ENCODE data around the gene PPP2R1B. TPM values are rescaled to one million over a fixed set of nuclear protein-coding genes. Genes with fewer than 3 reads are reported as not detected.

The PPP2R1B gene
- total and polyA plus RNA-seq, 7 experiments from 2014 or later: 15.1 to 49.2 (median 33.1) TPM

DNA sequence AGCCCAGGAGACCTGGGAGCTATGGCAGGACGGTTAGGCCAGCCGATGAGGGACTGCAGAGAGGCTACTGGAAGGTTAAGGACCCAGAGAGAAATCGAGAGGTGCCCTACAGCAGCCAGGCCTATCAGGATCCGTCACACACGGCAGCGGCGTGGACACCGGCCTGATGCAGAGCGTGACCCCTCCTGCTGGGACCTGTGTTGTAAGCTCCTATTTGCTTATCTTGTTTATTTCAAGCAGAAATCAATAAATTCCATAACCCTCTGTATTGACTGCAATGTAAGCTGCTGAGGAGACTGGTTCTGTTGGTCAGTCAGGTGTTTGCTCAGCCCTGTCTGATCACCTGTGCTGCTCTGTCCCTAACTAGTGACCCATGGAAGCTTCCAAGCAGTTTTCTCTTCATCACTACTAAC, 39.9 kb downstream of the PPP2R1B start:
- DNase-seq (no peak), ATAC-seq (no peak)
- ChIA-PET CTCF (no interaction called here), POLR2A (no interaction called here)
- Mint-ChIP-seq H3K27ac (no peak overlapping the region), H3K4me1 (no peaks in the 10 kb centered on the region), H3K36me3 (peaks cover 0 to 36% (median 0%) of the 10 kb centered on the region in 5 donors), H3K27me3 (no peaks in the 10 kb centered on the region), H3K4me3 (no peak overlapping the region), H3K9me3 (no peaks in the 10 kb centered on the region)
- Histone ChIP-seq H3K27me3 (ENCODE audit: control insufficient read depth in 2 of 2, insufficient read depth in 2 of 2, low read length in 2 of 2) (no peaks in the 10 kb centered on the region), H3K4me1 (ENCODE audit: control insufficient read depth in 2 of 2, insufficient read depth in 2 of 2, low read length in 2 of 2) (no peaks in the 10 kb centered on the region), H3K36me3 (ENCODE audit: control insufficient read depth in 2 of 3, insufficient read depth in 3 of 3, low read length in 3 of 3) (peaks cover 0 to 50% (median 0%) of the 10 kb centered on the region in 3 experiments), H3K4me3 (ENCODE audit: low read length) (no peak overlapping the region), H3K27ac (ENCODE audit: low read depth, low read length) (no peak overlapping the region), H3K9me3 (ENCODE audit: control insufficient read depth in 2 of 3, low read length in 3 of 3) (no peaks in the 10 kb centered on the region)
- intact Hi-C loops (cut with micrococcal nuclease): no loop called here

DNA sequence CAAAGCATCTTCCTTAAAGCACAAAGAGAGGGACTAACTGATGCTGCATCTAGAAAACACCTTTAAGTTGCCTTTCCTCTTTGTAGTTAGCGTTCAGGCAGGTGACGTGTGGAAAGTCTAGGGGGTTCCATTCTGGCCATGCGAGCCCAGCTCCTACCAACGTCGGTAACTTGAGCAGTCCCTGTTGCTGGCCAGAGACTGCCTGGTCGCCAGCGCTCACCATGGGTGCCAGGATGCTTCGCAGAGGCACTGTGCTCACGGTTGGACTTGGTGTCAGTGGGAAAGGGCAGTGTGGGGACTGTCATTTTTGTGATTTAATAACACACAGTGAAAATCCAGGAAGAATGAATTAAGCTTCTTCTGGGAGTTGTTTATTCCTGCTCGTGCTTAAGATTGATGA, 40.6 kb downstream of the PPP2R1B start:
- H3K9me3 ChIP-seq (ENCODE audit: control insufficient read depth in 2 of 3, low read length in 3 of 3): no peaks in the 10 kb centered on the region
- H3K4me1 ChIP-seq (ENCODE audit: control insufficient read depth in 2 of 2, insufficient read depth in 2 of 2, low read length in 2 of 2): no peaks in the 10 kb centered on the region
- no peak for ATAC-seq
- intact Hi-C loops (cut with micrococcal nuclease): no loop called here
- no peak overlapping the region for H3K4me3 Mint-ChIP-seq
- DNase-seq: no peak
- ChIA-PET CTCF (no interaction called here), POLR2A (no interaction called here)
- peaks cover 0 to 57% (median 0%) of the 10 kb centered on the region in 3 experiments for H3K36me3 ChIP-seq (ENCODE audit: control insufficient read depth in 2 of 3, insufficient read depth in 3 of 3, low read length in 3 of 3)
- H3K27ac Mint-ChIP-seq: no peak overlapping the region
- no peak overlapping the region for H3K4me3 ChIP-seq (ENCODE audit: low read length)
- H3K36me3 Mint-ChIP-seq: peaks cover 0 to 40% (median 0%) of the 10 kb centered on the region in 5 donors
- no peaks in the 10 kb centered on the region for H3K4me1 Mint-ChIP-seq
- H3K27me3 ChIP-seq (ENCODE audit: control insufficient read depth in 2 of 2, insufficient read depth in 2 of 2, low read length in 2 of 2): no peaks in the 10 kb centered on the region
- H3K9me3 Mint-ChIP-seq: no peaks in the 10 kb centered on the region
- H3K27me3 Mint-ChIP-seq: no peaks in the 10 kb centered on the region
- no peak overlapping the region for H3K27ac ChIP-seq (ENCODE audit: low read depth, low read length)

DNA sequence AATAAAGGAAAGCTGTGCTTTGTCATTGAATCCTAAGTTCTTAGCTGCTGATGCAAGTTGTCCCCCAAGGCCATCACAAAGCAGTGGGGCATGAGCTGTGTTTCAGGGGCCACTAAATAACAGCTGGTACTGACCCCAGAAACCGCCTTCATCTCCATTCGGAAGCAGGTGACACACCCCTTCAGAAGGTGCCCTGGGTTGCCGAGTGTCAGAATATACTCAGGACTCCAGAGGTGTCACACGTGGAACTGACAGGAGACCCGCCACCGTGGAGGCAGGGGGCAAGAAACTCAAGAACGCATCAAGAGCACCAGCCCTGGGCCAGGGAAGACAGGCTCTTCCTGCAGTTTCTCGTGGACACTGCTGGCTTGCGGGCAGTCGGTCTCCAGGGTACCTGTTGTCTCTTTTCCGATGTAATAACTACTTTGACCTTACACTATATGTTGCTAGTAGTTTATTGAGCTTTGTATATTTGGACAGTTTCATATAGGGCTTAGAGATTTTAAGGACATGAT, 41.5 kb downstream of the PPP2R1B start:
- Histone ChIP-seq H3K27me3 (ENCODE audit: control insufficient read depth in 2 of 2, insufficient read depth in 2 of 2, low read length in 2 of 2) (no peaks in the 10 kb centered on the region), H3K27ac (ENCODE audit: low read depth, low read length) (no peak overlapping the region), H3K9me3 (ENCODE audit: control insufficient read depth in 2 of 3, low read length in 3 of 3) (no peaks in the 10 kb centered on the region), H3K36me3 (ENCODE audit: control insufficient read depth in 2 of 3, insufficient read depth in 3 of 3, low read length in 3 of 3) (peaks cover 0 to 67% (median 0%) of the 10 kb centered on the region in 3 experiments), H3K4me3 (ENCODE audit: low read length) (no peak overlapping the region), H3K4me1 (ENCODE audit: control insufficient read depth in 2 of 2, insufficient read depth in 2 of 2, low read length in 2 of 2) (no peaks in the 10 kb centered on the region)
- Mint-ChIP-seq H3K4me3 (no peak overlapping the region), H3K27ac (no peak overlapping the region), H3K4me1 (no peaks in the 10 kb centered on the region), H3K9me3 (no peaks in the 10 kb centered on the region), H3K27me3 (no peaks in the 10 kb centered on the region), H3K36me3 (peaks cover 0 to 49% (median 2%) of the 10 kb centered on the region in 5 donors)
- no peak for ATAC-seq
- no peak for DNase-seq
- CTCF ChIA-PET: interaction anchor here (0.5 kb wide), 1 partner anchor 83 kb away, joined by 3 read pairs; no protein-coding TSS in a partner anchor
- intact Hi-C loops (cut with micrococcal nuclease): no loop called here
- POLR2A ChIA-PET: no interaction called here

DNA sequence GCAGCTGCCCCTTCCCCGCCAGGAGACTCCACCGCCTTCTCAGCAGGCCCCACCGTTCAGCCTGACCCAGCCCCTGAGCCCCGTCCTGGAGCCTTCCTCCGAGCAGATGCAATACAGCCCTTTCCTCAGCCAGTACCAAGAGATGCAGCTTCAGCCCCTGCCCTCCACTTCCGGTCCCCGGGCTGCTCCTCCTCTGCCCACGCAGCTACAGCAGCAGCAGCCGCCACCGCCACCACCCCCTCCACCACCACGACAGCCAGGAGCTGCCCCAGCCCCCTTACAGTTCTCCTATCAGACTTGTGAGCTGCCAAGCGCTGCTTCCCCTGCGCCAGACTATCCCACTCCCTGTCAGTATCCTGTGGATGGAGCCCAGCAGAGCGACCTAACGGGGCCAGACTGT, 42.6 kb downstream of the PPP2R1B start:
- Histone ChIP-seq H3K9me3 (ENCODE audit: control insufficient read depth in 2 of 3, low read length in 3 of 3) (no peaks in the 10 kb centered on the region), H3K4me3 (ENCODE audit: low read length) (no peak overlapping the region), H3K36me3 (ENCODE audit: control insufficient read depth in 2 of 3, insufficient read depth in 3 of 3, low read length in 3 of 3) (peaks cover 0 to 66% (median 0%) of the 10 kb centered on the region in 3 experiments), H3K27me3 (ENCODE audit: control insufficient read depth in 2 of 2, insufficient read depth in 2 of 2, low read length in 2 of 2) (no peaks in the 10 kb centered on the region), H3K4me1 (ENCODE audit: control insufficient read depth in 2 of 2, insufficient read depth in 2 of 2, low read length in 2 of 2) (no peaks in the 10 kb centered on the region), H3K27ac (ENCODE audit: low read depth, low read length) (no peak overlapping the region)
- DNase-seq (no peak), ATAC-seq (no peak)
- Mint-ChIP-seq H3K36me3 (peaks cover 0 to 60% (median 11%) of the 10 kb centered on the region in 5 donors), H3K27ac (no peak overlapping the region), H3K4me3 (no peak overlapping the region), H3K27me3 (no peaks in the 10 kb centered on the region), H3K9me3 (no peaks in the 10 kb centered on the region), H3K4me1 (no peaks in the 10 kb centered on the region)
- ChIA-PET CTCF (no interaction called here), POLR2A (no interaction called here)
- intact Hi-C loops (cut with micrococcal nuclease): loop anchor here in 1 of 2 donors (2.0 kb wide), 1 partner anchor 17 kb away; no protein-coding TSS in a partner anchor

DNA sequence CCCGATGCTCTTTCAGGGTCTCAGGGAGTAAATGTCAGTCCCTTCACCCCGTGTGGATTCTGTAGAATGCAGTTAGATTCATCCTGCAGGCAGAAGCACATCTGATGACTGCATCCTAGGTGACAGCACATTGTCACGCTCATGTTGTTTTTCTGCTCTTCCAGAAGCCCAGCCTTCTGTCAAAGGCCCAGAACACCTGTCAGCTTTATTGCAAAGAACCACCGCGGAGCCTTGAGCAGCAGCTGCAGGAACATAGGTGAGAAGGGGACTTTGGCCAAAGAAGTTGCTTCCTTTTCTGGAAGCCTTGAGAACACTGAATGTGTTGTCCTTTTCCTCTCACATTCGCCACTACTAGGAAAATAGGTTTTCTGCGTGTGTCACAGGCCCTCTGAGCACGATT, 43.7 kb downstream of the PPP2R1B start:
- peaks cover 3 to 67% (median 11%) of the 10 kb centered on the region in 5 donors for H3K36me3 Mint-ChIP-seq
- no peaks in the 10 kb centered on the region for H3K4me1 ChIP-seq (ENCODE audit: control insufficient read depth in 2 of 2, insufficient read depth in 2 of 2, low read length in 2 of 2)

DNA sequence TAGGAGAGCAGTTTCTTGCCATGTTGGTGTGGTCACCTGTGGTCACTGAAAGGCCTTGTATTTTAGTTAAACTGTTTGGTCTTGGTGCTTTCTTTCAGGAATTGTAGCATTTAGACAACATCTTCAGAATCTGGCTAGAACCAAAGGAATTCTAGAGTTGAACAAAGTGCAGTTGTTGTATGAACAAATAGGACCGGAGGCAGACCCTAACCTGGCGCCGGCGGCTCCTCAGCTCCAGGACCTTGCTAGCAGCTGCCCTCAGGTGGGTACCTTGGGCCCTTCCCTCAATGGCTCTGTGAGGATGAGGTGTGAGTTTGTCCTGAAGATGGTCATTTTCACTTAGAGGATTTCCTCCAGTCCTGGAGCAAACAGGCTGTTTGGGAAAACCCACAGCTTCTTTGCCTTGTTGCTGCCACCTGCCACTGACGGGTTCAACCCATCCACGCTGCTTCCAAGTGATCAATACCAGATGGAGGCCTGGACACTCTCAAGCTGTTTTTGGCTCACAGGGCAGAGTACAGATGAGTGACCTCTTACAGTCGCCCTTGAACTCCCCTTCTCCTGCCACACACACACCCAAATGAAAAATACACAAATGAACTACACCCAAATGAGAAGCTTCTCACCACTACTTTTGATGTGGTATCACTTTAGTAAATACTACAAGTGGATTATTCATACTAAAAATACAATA, 45.2 kb downstream of the PPP2R1B start:
- Histone ChIP-seq H3K36me3 (ENCODE audit: control insufficient read depth in 2 of 3, insufficient read depth in 3 of 3, low read length in 3 of 3) (peaks cover 0 to 71% (median 0%) of the 10 kb centered on the region in 3 experiments), H3K4me1 (ENCODE audit: control insufficient read depth in 2 of 2, insufficient read depth in 2 of 2, low read length in 2 of 2) (no peaks in the 10 kb centered on the region), H3K27me3 (ENCODE audit: control insufficient read depth in 2 of 2, insufficient read depth in 2 of 2, low read length in 2 of 2) (no peaks in the 10 kb centered on the region), H3K27ac (ENCODE audit: low read depth, low read length) (no peak overlapping the region), H3K9me3 (ENCODE audit: control insufficient read depth in 2 of 3, low read length in 3 of 3) (no peaks in the 10 kb centered on the region), H3K4me3 (ENCODE audit: low read length) (no peak overlapping the region)
- no peak overlapping the region for H3K4me3 Mint-ChIP-seq
- H3K27ac Mint-ChIP-seq: no peak overlapping the region
- ATAC-seq (no peak), DNase-seq (no peak)
- CTCF ChIA-PET: interaction anchor here (1.7 kb wide), 1 partner anchor 11 kb away, joined by 4 read pairs; no protein-coding TSS in a partner anchor
- intact Hi-C loops (cut with micrococcal nuclease): no loop called here
- POLR2A ChIA-PET: no interaction called here
- peaks cover 6 to 67% (median 11%) of the 10 kb centered on the region in 5 donors for H3K36me3 Mint-ChIP-seq
- no peaks in the 10 kb centered on the region for H3K4me1 Mint-ChIP-seq
- H3K9me3 Mint-ChIP-seq: no peaks in the 10 kb centered on the region
- no peaks in the 10 kb centered on the region for H3K27me3 Mint-ChIP-seq

More for the DNA sequence above, 43.7 kb downstream of the PPP2R1B start:
- intact Hi-C loops (cut with micrococcal nuclease): loop anchor here in 1 of 2 donors (2.0 kb wide), 1 partner anchor 16 kb away; no protein-coding TSS in a partner anchor
- Mint-ChIP-seq H3K27me3 (no peaks in the 10 kb centered on the region), H3K9me3 (no peaks in the 10 kb centered on the region), H3K4me1 (no peaks in the 10 kb centered on the region), H3K27ac (no peak overlapping the region), H3K4me3 (no peak overlapping the region)
- peaks cover 0 to 72% (median 0%) of the 10 kb centered on the region in 3 experiments for H3K36me3 ChIP-seq (ENCODE audit: control insufficient read depth in 2 of 3, insufficient read depth in 3 of 3, low read length in 3 of 3)
- ATAC-seq (no peak), DNase-seq (no peak)
- CTCF ChIA-PET: no interaction called here
- POLR2A ChIA-PET: no interaction called here
- H3K9me3 ChIP-seq (ENCODE audit: control insufficient read depth in 2 of 3, low read length in 3 of 3): no peaks in the 10 kb centered on the region
- H3K27ac ChIP-seq (ENCODE audit: low read depth, low read length): no peak overlapping the region
- no peaks in the 10 kb centered on the region for H3K27me3 ChIP-seq (ENCODE audit: control insufficient read depth in 2 of 2, insufficient read depth in 2 of 2, low read length in 2 of 2)
- no peak overlapping the region for H3K4me3 ChIP-seq (ENCODE audit: low read length)

DNA sequence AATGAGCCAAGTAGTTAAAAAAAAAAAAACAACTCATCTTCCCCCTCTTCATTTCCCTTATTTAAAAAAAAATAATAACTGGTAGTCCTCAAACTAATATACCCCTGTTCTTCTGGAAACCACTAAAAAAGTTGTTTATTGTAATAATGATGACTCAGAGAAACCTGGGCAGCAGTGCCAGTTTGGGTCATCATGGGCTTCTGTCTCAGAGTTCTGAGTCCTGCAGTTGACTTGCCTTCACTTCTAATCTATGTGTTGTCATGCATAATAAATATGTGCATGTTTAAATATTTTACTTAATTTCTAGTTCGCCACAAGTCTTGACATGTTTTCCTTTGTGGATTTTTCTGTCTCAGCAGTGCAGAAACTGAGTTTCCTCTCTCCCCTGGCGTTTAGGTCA, 46.8 kb downstream of the PPP2R1B start:
- Mint-ChIP-seq H3K4me1 (peaks cover 0 to 5% (median 0%) of the 10 kb centered on the region in 7 donors), H3K27ac (no peak overlapping the region), H3K9me3 (no peaks in the 10 kb centered on the region), H3K27me3 (no peaks in the 10 kb centered on the region), H3K4me3 (no peak overlapping the region), H3K36me3 (peaks cover 6 to 63% (median 17%) of the 10 kb centered on the region in 5 donors)
- no peaks in the 10 kb centered on the region for H3K4me1 ChIP-seq (ENCODE audit: control insufficient read depth in 2 of 2, insufficient read depth in 2 of 2, low read length in 2 of 2)
- no peak overlapping the region for H3K27ac ChIP-seq (ENCODE audit: low read depth, low read length)
- ChIA-PET POLR2A (no interaction called here), CTCF (no interaction called here)
- no peak for ATAC-seq
- peaks cover 0 to 55% (median 0%) of the 10 kb centered on the region in 3 experiments for H3K36me3 ChIP-seq (ENCODE audit: control insufficient read depth in 2 of 3, insufficient read depth in 3 of 3, low read length in 3 of 3)
- no peak overlapping the region for H3K4me3 ChIP-seq (ENCODE audit: low read length)
- no peaks in the 10 kb centered on the region for H3K9me3 ChIP-seq (ENCODE audit: control insufficient read depth in 2 of 3, low read length in 3 of 3)
- intact Hi-C loops (cut with micrococcal nuclease): no loop called here
- DNase-seq: no peak
- no peaks in the 10 kb centered on the region for H3K27me3 ChIP-seq (ENCODE audit: control insufficient read depth in 2 of 2, insufficient read depth in 2 of 2, low read length in 2 of 2)

Measured in naive thymus-derived CD4-positive, alpha-beta T cell (primary cell).